HCT116 (cell line): ENCODE measurements around the gene BAIAP2. TPM values are rescaled to one million over a fixed set of nuclear protein-coding genes. Genes with fewer than 3 reads are reported as not detected.

Experiments
- ATAC-seq: fragments of 200-7000 bp; cut with Tn5 transposase; 2 replicates; pipeline ENCODE4 v1.9.1; 2020; ENCODE audit warnings: mild to moderate bottlenecking, moderate library complexity
- BruUV-seq: library from RNA; stranded (reverse); fragments of 400-500 nt; replicated peaks from 2 replicates; lab custom pipeline; 2021; lab: Mats Ljungman, UMichigan
- CTCF ChIA-PET: fragments of 300-600 bp; sonication (Branson Sonifier 250); formaldehyde crosslinking; loops from one replicate; lab custom pipeline; 2021; ENCODE audit warnings: antibody characterized with exemption; lab: Charles Lee
- POLR2A ChIA-PET: fragments of 300-600, 350-600 bp; sonication (Branson Sonifier 250); formaldehyde crosslinking; loops from one replicate; lab custom pipeline; 2021; ENCODE audit warnings: antibody characterized with exemption; lab: Charles Lee
- RAD21 ChIA-PET, 2 experiments: fragments of 300-600 bp; sonication (Branson Sonifier 250); formaldehyde crosslinking; loops; one replicate each; lab custom pipeline; 2023; ENCODE audit warnings: low total read pairs in 2 of 2; ENCODE audit not compliant: uncharacterized antibody in 2 of 2, unreplicated experiment in 2 of 2, low non-redundant PET in 1 of 2; lab: Charles Lee
- DNase-seq: peaks from one replicate; pipeline ENCODE4 v3.0.0-alpha.2; 2010; ENCODE audit warnings: low read depth, low spot score
- H2AFZ ChIP-seq: fragments of 200-600 bp; shearing (Covaris generic), sonication (generic); 2 replicates; pipeline ENCODE4 v1.6.1; 2017; ENCODE audit warnings: low read depth, mixed run types, mixed read lengths, antibody characterized with exemption, low read length; ENCODE audit not compliant: poor library complexity, severe bottlenecking
- H3K27ac ChIP-seq: 2 replicates; pipeline ENCODE4 v1.5.1; 2012; ENCODE audit warnings: low read depth, low read length
- H3K27me3 ChIP-seq: fragments of 200-600 bp; sonication (generic); 2 replicates; pipeline ENCODE4 v1.6.1; 2016; ENCODE audit warnings: mixed run types, low read length, mixed read lengths; ENCODE audit not compliant: insufficient read depth
- H3K36me3 ChIP-seq, 2 experiments: fragments of 200-500 bp in 1 of 2; fragments of 200-600 bp in 1 of 2; sonication (Bioruptor generic) in 1 of 2; sonication (generic) in 1 of 2; 2 replicates each; pipeline versions ENCODE4 v1.5.1 to v1.6.1; 2014 to 2016; ENCODE audit warnings: low read length in 2 of 2, inconsistent platforms in 1 of 2, mixed read lengths in 1 of 2, mixed run types in 1 of 2; ENCODE audit not compliant: insufficient read depth in 2 of 2, control insufficient read depth in 1 of 2
- H3K4me1 ChIP-seq, 2 experiments: fragments of 200-600 bp in 1 of 2; sonication (generic) in 1 of 2; 2 replicates each; pipeline versions ENCODE4 v1.5.1 to v1.6.1; 2012 to 2017; ENCODE audit warnings: low read length in 2 of 2, inconsistent platforms in 1 of 2, mild to moderate bottlenecking in 1 of 2, mixed read lengths in 1 of 2, mixed run types in 1 of 2, moderate library complexity in 1 of 2; ENCODE audit not compliant: insufficient read depth in 2 of 2, control insufficient read depth in 1 of 2
- H3K4me2 ChIP-seq: fragments of 200-600 bp; sonication (generic); 2 replicates; pipeline ENCODE4 v1.6.1; 2017; ENCODE audit warnings: mixed run types, low read length, mixed read lengths
- H3K4me3 ChIP-seq, 2 experiments: fragments of 200-600 bp in 1 of 2; sonication (generic) in 1 of 2; replicated peaks in 1 of 2; 2 replicates each; pipeline ENCODE4 v1.5.1; 2011 to 2016; ENCODE audit warnings: low read length in 2 of 2, control low read depth in 1 of 2, low read depth in 1 of 2, mild to moderate bottlenecking in 1 of 2, mixed read lengths in 1 of 2, mixed run types in 1 of 2
- H3K79me2 ChIP-seq: fragments of 200-600 bp; sonication (generic); 2 replicates; pipeline ENCODE4 v1.6.1; 2017; ENCODE audit warnings: mild to moderate bottlenecking, mixed run types, low read length, moderate library complexity, mixed read lengths; ENCODE audit not compliant: insufficient read depth
- H3K9ac ChIP-seq: fragments of 200-600 bp; sonication (generic); 2 replicates; pipeline ENCODE4 v1.6.1; 2016; ENCODE audit warnings: low read length, mixed read lengths
- H3K9me2 ChIP-seq: fragments of 200-600 bp; sonication (generic), shearing (Covaris generic); 2 replicates; pipeline ENCODE4 v1.6.1; 2017; ENCODE audit warnings: mixed run types, mild to moderate bottlenecking, moderate library complexity; ENCODE audit not compliant: insufficient read depth
- H3K9me3 ChIP-seq, 2 experiments: fragments of 200-500 bp in 1 of 2; fragments of 200-600 bp in 1 of 2; sonication (Bioruptor generic) in 1 of 2; sonication (generic) in 1 of 2; 2 replicates each; pipeline ENCODE4 v1.6.1; 2014 to 2017; ENCODE audit warnings: low read length in 2 of 2, mixed read lengths in 2 of 2, inconsistent platforms in 1 of 2, low read depth in 1 of 2, mild to moderate bottlenecking in 1 of 2, mixed run types in 1 of 2, moderate library complexity in 1 of 2; ENCODE audit not compliant: control insufficient read depth in 1 of 2, insufficient read depth in 1 of 2
- H4K20me1 ChIP-seq: fragments of 200-600 bp; sonication (generic), shearing (Covaris generic); 2 replicates; pipeline ENCODE4 v1.6.1; 2017; ENCODE audit warnings: mixed run types, mild to moderate bottlenecking, moderate library complexity; ENCODE audit not compliant: insufficient read depth
- ELF1 ChIP-seq: IDR thresholded peaks from 2 replicates; pipeline ENCODE4 v1.6.1; 2012; ENCODE audit warnings: low read depth, borderline replicate concordance
- EZH2phosphoT487 ChIP-seq: fragments of 200-600 bp; IDR thresholded peaks from 2 replicates; pipeline ENCODE4 v1.6.1; 2018; ENCODE audit warnings: antibody characterized with exemption, borderline replicate concordance
- SIN3A ChIP-seq: IDR thresholded peaks from 2 replicates; pipeline ENCODE4 v1.6.1; 2012; ENCODE audit warnings: low read depth
- ZNF274 ChIP-seq: fragments of 200-500 bp; sonication (Bioruptor generic); IDR thresholded peaks from 2 replicates; pipeline ENCODE4 v1.6.1; 2014; ENCODE audit warnings: mild to moderate bottlenecking, low read depth, low read length, inconsistent platforms
- intact Hi-C: fragments of 100-400 bp; cut with micrococcal nuclease; formaldehyde crosslinking; loops from 2 replicates; pipeline ENCODE4 v1.10.0; 2022
- total RNA-seq: library from RNA; stranded (reverse); gene quantifications from one replicate; pipeline ENCODE4 v1.2.1, GENCODE V29; 2021; ENCODE audit not compliant: unreplicated experiment

BAIAP2 gene
- total RNA-seq, 1 experiment from 2014 or later: 105 TPM

GRCh38 chr17:81162491-81162890, 127.5 kb downstream of the BAIAP2 start:
- H3K27me3 ChIP-seq: no peaks in the 10 kb centered on the region
- ChIA-PET POLR2A (no interaction called here), RAD21 (no interaction called here)

GRCh38 chr17:81163051-81163695, 128.2 kb downstream of the BAIAP2 start:
- TF ChIP-seq ZNF274 (no peak), SIN3A (no peak), EZH2phosphoT487 (no peak)
- Histone ChIP-seq H3K9me3 (no peaks in the 10 kb centered on the region), H3K27me3 (no peaks in the 10 kb centered on the region), H2AFZ (no peak overlapping the region), H4K20me1 (no peaks in the 10 kb centered on the region), H3K9ac (no peak overlapping the region), H3K27ac (no peak overlapping the region), H3K4me1 (no peaks in the 10 kb centered on the region), H3K36me3 (no peaks in the 10 kb centered on the region), H3K79me2 (no peaks in the 10 kb centered on the region), H3K4me3 (no peak overlapping the region), H3K4me2 (no peak overlapping the region), H3K9me2 (no peaks in the 10 kb centered on the region)
- DNase-seq: no peak
- no TSS peak for BruUV-seq
- intact Hi-C loops: no loop called here
- ChIA-PET POLR2A (no interaction called here), CTCF (no interaction called here), RAD21 (no interaction called here)
- no peak for ATAC-seq

More at GRCh38 chr17:81162491-81162890, 127.5 kb downstream of the BAIAP2 start:
- H3K79me2 ChIP-seq: no peaks in the 10 kb centered on the region
- no peak overlapping the region for H3K9ac ChIP-seq
- intact Hi-C loops: no loop called here
- no peak overlapping the region for H3K27ac ChIP-seq
- CTCF ChIA-PET: no interaction called here
- H3K4me3 ChIP-seq: no peak overlapping the region
- no peaks in the 10 kb centered on the region for H3K36me3 ChIP-seq
- H4K20me1 ChIP-seq: no peaks in the 10 kb centered on the region
- TF ChIP-seq ELF1 (no peak), ZNF274 (no peak)
- H3K4me2 ChIP-seq: no peak overlapping the region
- no peak overlapping the region for H2AFZ ChIP-seq
- no peaks in the 10 kb centered on the region for H3K4me1 ChIP-seq
- no peaks in the 10 kb centered on the region for H3K9me2 ChIP-seq
- H3K9me3 ChIP-seq: no peaks in the 10 kb centered on the region
- DNase-seq (no peak), ATAC-seq (no peak)
- BruUV-seq: no TSS peak
